HT-29 (cell line): ENCODE measurements around the gene FCN3. TPM values are rescaled to one million over a fixed set of nuclear protein-coding genes. Genes with fewer than 3 reads are reported as not detected.
A peak's percentile ranks its signal among the peaks of the same experiment; 100 is the strongest.

Experiments
- DNase-seq: peaks from one replicate; pipeline ENCODE4 v3.0.0-alpha.2; 2015; ENCODE audit warnings: low spot score
- small RNA-seq: library from RNA; depleted of rRNA; stranded (forward); fragments of <200 nt; gene quantifications from one replicate; pipeline ENCODE3, GENCODE V24; 2014
- total RNA-seq: library from RNA; depleted of rRNA; stranded (reverse); fragments of >200 nt; shearing (Covaris generic); gene quantifications from 2 replicates; pipeline ENCODE4 v1.2.3, GENCODE V29; 2014; rRNA removed

The FCN3 gene
- total RNA-seq, 1 experiment from 2014 or later: not detected

DNA sequence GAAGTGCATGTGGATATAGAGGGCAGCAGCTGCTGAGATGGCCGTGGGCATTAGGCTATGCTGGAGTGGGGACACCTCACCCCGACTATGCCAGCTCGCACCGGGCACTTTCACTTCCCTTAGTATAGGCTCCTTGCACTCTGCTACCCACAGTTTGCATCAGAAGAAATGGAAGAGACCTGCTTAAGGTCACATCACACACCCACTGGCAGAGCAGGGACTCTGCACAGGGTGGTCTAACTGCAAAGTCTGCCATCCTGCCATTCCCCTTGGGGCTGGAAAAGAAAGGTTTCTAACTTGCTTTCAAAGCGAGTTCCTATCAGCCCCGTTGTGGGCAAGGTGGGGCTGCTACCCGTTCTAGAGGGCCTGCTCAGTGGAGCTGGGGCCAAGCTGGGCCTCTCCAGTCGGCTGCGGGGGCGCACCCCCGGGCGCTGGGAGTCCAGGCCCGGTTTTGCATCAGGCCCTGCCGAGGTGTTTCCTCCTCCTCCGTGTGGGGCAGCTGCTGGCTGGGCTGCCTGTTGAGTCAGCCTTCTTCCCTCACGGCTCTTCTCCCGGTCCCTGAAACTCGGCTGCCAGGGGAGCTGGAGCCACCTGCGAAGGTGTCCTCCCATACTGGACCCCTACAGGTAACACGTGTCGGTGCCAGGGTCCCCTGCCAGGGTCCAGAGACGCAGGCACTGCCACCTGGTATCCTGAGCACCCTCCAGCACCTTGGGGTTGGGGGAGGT is 32.9 kb downstream of the FCN3 start, which contains the start of gene SYTL1:
Gene SYTL1, plus strand, starts transcription at position 498 of the 728 bp plus-strand sequence. CDS start 3,313 bp downstream, outside the sequence.
- peak; percentile 84 for DNase-seq

- no peak for DNase-seq
Observed at GRCh38 chr1:27339213-27339612, 35.4 kb downstream of the FCN3 start.

DNA sequence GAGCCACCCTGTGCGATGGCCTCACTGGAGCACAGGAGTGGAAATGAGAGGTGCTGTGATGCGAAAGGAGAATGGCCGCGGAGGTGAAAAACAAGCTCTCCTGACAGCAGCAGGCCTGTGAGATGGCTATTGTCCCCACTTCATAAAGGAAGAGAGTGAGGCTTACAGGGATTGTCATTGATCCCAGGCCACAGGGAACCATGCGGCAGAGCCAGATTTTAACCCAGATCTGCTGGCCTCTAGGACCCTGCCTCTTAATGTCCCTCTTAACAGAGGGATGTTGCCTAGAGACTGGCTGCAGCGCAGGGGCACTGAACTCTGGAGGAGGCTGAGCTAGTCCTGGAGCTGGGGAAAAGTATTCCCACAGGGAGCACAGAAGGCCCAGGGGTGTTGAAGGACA is 35.9 kb downstream of the FCN3 start:
- no peak for DNase-seq

DNA sequence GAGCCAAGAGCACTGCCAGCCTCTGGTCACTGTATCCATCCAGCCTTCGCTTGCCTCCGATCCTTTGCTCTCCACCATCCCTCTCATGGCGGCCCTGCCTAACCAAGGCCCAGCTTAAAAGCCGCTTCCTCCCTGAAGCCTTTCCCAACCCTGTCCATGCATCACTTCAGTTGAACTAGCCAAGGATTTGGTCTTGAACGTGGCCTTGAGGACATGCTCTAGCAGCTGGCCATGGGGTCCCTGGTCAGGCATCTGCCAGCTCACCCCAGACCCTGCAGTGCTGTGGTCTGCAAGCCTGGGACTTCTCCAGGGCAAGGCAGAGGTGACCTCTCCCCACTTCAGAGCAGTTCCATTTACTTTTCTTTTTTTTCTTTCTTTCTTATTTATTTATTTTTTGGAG is 37.9 kb downstream of the FCN3 start:
- no peak for DNase-seq

- DNase-seq: no peak
Observed at GRCh38 chr1:27335506-27336422, 38.9 kb downstream of the FCN3 start.

GRCh38 chr1:27333717-27334279 is 40.8 kb downstream of the FCN3 start:
- DNase-seq: no peak

DNA sequence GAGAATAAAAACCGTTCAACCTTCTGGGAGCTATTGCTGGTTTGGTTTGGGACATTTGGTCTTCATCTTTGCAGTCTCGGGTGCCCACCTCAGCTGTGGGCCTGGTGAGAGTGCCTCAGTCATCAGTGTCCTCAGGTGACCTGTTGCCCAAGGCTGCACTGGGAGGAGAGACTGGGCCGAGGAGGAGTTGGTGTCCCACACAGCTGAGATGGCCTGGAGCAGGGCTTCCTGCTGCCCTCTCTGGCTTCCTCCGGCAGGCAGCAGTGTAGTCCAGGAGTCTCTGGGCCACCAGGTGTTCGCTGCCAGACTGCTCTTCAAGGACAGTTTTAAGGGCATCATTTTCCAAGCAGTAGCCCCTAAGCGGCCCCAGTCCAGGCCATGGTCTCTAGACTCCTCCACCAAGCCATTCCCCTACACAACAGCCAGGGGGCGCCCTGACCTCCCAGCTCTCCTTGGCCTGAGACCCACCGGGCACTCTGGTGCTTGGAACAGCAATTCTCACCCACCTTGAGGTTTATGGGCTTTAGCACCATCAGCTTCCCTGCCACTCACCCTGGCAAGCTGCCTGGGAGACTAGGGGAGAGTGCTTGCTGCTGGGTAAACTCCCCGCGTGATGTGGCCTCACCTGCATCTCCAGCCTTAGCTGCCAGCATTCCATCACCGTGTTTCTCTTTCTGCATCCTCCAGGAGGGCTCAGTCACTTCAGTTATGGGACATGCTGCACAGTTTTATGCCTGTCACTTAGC is 41.9 kb downstream of the FCN3 start:
- peak; percentile 54 for DNase-seq

GRCh38 chr1:27331922-27332321 is 42.7 kb downstream of the FCN3 start:
- no peak for DNase-seq

- no peak for DNase-seq
Observed at GRCh38 chr1:27331426-27331825, 43.2 kb downstream of the FCN3 start.

DNA sequence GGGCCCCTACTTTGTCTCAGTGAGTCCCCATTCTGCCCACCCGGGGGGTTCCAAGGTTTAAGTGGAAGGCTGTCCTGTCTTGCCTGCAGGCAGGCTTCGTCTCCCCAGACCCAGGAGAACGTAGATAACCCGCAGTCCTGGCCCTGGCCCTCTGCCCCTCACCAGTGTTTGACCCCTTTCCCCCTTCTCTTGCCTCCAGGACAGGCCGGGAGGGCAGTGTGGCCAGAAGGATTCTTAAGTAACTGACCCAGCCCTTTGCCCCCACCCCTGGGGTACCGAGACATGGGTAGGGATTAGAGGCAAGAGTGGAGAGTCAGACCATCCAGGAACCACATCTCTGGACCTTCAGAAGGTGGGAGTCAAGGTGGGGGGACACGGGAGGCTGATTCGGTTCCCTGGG is 43.8 kb downstream of the FCN3 start:
- no peak for DNase-seq

DNA sequence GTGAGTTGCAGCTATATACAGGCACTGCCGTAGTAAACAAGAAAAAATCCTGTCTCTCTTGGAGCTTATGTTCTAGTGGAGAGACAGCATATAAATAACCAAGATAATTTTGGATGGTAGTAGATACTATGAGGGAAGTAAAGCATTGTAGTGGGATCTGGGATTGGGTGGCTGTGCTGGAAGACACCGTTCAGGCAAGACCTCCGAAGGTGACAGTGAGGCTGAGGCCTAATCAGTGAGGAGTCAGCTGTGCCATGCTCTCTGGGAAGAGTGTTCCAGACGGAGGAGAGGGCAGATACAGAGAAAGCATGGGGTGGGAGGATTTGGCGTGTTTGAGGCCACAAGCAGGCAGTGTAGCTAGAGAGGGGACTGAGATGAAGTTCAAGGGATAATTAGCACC is 46.7 kb downstream of the FCN3 start:
- DNase-seq: no peak

DNA sequence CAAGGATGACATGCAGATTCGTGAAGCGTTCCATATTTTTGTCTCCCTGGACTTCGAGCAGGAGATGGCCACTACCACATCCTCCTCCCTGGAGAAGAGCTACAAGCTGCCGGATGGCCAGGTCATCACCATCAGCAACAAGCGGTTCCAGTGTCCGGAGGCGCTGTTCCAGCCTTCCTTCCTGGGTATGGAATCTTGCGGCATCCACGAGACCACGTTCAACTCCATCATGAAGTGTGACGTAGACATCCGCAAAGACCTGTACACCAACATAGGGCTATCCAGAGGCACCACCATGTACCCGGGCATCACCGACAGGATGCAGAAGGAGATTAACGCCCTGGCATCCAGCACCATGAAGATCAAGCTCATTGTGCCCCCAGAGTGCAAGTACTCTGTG is 49.3 kb downstream of the FCN3 start:
- no peak for DNase-seq

DNA sequence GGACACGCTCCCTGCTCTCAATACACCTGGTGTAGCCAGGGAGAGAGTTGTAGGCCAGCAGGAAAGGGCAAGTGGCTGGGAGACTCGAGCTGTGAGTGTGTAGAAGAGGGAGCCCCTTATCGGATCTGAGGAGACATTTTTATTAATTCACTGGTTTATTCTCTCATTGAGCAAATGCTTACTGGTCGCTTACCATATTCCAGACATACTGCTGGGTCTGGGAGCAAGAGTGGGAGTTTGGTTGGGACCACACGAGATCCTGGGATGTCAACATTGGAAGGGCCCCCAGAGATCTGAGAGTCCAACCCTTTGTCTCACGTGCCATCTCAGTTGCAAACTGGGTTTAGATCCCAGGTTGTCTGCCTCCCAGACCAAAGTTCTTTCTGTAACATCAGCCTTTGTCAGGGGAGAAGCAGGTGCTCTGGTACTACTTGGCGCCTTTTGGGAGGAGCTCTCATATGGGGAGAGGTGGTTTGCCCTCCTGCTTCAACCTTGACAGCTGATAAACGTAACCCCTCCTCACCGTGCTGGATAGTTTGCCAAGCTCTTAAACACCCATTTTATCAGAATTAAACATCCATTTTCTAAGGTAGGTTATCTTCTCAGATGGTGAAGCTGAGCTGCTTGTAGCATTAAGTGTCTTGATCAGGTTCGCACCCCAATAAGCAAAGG is 51.9 kb downstream of the FCN3 start:
- DNase-seq: no peak

- peak; percentile 96 for DNase-seq
Observed at GRCh38 chr1:27321813-27322568, 52.6 kb downstream of the FCN3 start, which contains the start of gene TMEM222. Gene TMEM222, plus strand, starts transcription at chr1:27322163. Its CDS starts 35 bp downstream, at chr1:27322198.

Small RNAs within 50 kb of the gene (small RNA-seq; reads per million reads assigned to genes)
- gene RNU6-48P: not detected

Other genes starting within 250 kb of the FCN3 start
- 10.0 and 10.6 TPM in 2 replicates for gene SLC9A1, start 219.7 kb downstream of the FCN3 start, total RNA-seq
- gene WDTC1, start 140.2 kb downstream of the FCN3 start, total RNA-seq: 21.3 and 24.3 TPM in 2 replicates
- gene TMEM222, start 52.7 kb downstream of the FCN3 start, total RNA-seq: 80.1 and 90.2 TPM in 2 replicates
- gene SYTL1, start 32.8 kb downstream of the FCN3 start, total RNA-seq: 17.1 and 21.9 TPM in 2 replicates
- 17.0 and 19.7 TPM in 2 replicates for gene MAP3K6, start 7.9 kb downstream of the FCN3 start, total RNA-seq
- gene CD164L2, start 8.5 kb upstream of the FCN3 start, total RNA-seq: not detected in 2 replicates
- gene GPR3, start 17.8 kb upstream of the FCN3 start, total RNA-seq: 2.1 and 2.6 TPM in 2 replicates
- 21.5 and 23.9 TPM in 2 replicates for gene WASF2, start 115.3 kb upstream of the FCN3 start, total RNA-seq
- gene AHDC1, start 229.3 kb upstream of the FCN3 start, total RNA-seq: 12.2 and 20.4 TPM in 2 replicates